ENCODE data around the gene PARD3B.

The PARD3B gene

DNA sequence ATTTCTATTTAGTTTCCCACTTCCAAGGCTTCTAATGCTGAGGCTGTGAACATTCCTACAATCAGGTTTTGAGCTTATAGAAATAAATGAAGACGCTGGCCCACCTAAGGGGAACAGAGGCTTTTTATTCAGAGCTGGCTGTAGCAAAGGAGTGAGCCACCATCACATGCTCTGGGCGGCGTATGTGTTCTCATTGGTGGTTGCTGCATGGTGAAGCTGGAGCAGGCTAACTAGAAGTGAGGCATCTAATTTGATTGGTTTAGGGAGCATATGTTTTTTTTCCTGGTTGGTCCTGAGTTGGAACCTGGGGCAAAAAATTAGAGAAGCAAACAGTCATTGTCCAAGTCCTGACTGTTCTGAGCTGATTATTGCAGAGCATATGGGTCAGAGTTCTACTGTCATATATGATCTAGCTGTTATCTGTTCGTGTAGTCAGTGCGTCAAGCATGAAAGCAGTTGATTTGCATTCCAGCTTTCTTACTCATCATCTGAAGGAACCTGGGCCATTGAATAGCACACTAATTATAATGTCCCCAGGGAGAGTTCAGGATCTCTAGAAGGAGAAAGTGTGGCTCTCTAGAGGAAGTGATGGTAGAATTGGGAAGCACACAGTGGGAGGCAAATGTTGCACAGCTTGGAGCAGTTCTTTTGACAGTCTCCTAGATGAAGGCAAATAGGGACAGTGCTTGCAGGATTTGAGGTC is 279.6 kb downstream of the PARD3B start:
- DNase-seq (ENCODE audit: low read depth in 1 of 2, low spot score in 1 of 2): no peak

DNA sequence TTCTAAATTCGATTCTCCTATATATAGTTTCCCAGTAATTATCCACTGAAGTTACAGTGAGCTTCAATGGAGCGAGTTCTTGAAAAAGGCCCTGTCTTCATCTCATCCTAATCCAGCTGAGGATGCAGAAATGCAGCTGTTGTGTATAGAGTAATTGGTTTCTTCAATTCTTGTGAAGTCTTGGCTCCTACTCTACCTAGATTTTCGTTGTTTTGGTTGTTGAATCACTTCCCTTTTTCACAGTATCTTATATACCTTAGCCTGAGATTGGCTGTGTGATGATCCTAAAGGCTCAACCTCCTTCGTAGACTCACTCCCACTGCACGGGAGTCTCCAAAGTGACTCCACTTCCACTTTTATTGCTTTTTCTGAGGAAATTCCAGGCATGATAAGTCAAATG is 280.4 kb downstream of the PARD3B start:
- DNase-seq (ENCODE audit: low read depth in 1 of 2, low spot score in 1 of 2): no peak

DNA sequence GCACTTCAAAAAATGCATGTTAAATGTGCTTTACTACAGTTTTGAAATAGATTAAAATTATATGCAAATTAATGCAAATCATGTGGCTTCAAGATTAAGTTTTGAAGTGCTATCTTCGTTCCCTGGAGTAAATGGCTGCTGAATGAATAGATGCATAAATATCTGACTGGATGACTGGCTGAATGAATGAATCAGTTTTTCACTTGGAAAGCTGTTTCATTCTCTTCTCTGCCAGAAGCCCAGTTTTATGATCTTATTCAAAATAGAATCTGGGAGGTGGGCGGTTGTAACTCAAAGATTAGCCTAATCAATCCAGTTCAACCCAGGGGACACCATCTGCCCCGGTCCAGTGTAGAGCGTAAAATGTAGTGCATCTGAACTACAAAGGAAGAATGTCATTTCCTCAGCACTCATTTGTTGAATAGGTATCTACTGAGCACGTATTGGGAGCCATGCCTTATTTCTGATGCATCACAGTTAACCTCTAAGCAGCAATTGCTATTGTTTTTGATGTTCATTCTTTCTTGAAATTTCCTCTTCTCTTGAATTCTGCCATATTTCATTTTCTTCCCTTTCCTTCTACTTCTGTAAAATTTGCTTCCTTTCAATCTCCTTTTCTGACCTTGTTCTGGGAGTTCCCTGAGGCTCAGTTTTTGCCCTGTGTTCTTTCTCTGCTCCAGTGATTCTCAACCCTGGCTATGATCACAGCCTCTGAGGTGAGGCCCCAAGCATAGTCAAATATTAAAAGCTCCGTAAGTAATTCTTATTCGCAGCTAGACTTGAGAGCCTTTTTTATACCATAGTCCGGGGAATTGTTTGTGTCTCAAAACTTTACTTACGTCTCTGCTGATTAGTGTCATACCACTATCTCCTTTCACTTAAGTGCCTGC is 282.7 kb downstream of the PARD3B start:
- DNase-seq (ENCODE audit: low read depth in 1 of 2, low spot score in 1 of 2): no peak

DNA sequence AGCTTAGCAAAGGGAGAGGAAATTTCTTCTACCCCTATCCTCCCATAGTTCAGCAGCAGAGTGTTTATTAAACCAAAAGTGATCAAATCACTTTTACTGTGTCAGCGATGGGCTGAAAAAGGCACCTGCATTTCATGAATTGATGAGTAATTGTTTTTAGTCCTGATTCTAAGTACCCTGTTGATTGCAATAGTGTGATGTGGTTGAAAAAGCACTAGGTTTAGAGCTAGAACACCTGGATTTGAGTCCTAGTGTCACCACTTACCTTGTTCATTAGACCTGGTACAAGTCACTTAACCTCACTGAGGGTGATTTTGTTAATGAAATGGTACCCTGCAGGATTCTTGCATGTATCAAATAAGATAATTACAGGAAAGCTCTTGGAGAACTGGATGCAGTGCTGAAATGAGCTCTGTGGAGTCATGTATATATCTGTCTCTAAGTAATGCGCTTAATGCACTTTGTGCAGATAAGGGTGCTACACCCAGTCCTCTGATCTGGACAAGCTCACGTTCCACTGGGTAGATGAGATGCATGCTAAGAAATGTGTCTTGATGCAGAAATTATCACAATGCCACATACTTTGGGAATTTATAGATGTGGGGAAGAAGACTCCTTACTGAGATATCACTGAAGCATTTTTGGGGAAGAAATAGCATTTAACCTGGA is 289.6 kb downstream of the PARD3B start:
- no peak for DNase-seq (ENCODE audit: low read depth in 1 of 2, low spot score in 1 of 2)

DNA sequence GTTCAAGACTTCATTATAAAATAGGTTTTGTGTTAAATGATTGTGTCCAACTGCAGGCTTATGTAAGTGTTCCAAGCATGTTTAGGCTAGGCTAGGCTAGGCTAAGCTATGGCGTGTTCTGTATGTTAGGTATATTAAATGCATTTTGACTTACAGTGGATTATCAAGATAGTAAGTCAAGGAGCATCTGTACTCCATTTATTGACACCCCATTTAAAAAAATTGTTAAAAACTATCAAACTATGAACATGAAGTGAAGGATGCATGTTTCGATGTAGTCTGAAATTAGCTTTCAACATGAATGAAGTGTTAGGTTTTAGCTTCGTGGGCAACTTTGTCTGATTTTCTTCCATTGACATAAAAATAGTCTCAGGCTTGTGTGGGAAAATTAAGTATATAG is 290.5 kb downstream of the PARD3B start:
- no peak for DNase-seq (ENCODE audit: low read depth in 1 of 2, low spot score in 1 of 2)

DNA sequence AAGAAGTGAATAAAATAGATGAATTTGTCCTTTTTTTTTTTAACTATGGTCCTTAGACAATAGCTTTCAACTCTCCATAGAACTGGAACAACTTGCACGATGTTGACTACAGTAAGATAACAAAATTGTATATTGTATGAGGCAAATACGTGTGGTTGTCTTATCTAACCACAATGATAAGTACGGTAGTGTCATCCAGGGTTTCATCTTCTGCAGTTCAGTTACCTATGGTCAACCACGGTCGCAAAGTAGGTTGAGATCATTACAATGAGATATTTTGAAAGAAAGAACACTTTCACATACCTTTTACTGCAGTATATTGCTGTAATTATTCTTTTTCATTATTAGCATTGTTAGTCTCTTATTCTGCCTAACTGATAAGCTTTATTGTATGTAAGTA is 295.2 kb downstream of the PARD3B start:
- DNase-seq (ENCODE audit: low read depth in 1 of 2, low spot score in 1 of 2): no peak

DNA sequence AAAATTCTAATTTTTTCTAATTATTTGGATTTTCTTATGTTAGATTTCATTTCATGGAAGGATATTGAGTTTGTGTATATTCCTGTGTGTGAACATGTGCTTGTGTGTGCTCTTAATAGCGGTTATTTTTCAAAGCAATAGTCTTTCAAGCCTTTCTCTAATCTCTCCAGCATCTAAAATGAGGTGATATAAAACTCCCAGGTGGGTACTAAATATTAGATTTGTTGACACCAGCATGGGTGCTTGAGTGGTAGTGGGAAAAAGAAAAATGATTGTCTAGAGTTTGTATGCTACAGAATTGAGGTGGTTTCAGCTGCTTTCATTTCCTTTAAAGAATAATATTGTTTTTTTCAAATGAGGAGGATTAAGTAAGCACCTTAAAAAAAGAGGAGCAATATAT is 296.8 kb downstream of the PARD3B start:
- no peak for DNase-seq (ENCODE audit: low read depth in 1 of 2, low spot score in 1 of 2)

DNA sequence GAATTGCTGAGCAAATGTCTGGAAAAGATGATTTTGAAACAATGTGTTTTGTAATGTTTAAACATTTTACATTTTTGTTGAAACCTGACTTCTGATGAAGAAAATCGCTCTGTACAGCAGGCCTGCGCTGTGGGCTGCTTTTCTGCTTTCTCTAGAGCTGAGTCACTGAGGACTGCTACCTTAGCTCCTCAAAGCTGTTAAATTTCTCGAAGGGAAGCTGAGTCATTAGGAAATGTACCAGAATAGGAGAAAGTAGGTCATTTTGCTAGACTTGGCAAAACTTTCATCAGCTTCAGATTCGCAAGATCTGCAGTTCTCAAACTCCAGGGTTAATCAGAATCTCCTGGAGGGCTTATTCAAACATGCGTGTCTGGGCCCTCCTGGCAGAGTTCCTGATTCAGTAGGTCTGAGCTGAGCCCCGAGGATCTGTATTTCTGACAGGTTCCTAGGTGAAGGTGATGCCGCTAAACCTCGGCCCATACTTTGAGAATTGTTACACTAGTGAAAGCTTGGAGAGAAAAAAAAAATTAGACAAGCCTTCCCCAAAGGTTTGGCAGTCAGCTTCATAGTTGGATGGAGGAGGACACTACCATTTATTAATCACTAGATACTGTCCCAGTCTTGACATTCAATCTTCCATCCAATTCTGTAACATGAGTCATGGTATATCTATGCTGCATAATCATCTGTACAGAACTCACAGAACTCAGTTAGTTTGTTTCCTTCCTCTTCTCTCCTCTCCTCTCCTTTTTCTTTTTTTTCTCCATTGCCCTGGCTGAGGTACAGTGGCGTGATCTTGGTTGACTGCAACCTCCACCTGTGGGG is 297.6 kb downstream of the PARD3B start:
- DNase-seq (ENCODE audit: low read depth in 1 of 2, low spot score in 1 of 2): no peak

DNA sequence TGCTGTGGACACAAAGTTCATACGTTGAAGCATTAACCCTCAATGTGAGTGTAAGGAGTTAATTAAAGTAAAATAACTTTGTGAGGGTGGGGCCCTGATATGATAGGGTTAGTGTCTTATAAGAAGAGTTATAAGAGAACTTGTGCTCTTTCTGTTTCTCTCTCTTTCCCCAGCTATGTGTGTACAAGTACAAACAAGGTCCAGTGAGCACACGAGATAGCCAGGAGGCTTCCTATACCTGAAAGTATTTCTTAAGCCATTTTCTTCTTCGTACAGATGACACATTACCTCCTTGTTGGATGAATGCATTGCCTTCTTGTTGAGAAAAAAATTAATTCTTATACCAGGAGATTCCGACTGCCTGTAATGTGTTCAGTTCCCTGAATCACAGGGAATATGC is 301.2 kb downstream of the PARD3B start:
- no peak for DNase-seq (ENCODE audit: low read depth in 1 of 2, low spot score in 1 of 2)

DNA sequence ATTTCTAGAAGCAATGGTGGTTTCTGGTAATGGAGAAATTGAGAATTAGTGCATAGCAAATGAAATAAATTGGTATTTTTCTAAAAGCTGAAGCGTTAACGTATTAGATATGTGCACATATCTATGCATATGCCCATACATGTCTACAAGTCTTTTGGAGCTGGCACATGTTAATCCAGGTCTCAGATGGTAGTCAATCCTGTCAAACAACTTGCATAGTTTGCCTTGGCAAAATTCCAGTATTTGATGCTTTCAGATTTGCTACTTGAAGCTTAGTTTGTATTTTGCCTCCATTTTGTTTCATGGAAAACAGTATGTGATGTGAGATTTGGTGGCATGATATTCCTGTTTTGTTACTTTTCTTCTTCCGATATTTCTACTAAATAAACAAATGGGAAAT is 304.6 kb downstream of the PARD3B start:
- no peak for DNase-seq (ENCODE audit: low read depth in 1 of 2, low spot score in 1 of 2)

DNA sequence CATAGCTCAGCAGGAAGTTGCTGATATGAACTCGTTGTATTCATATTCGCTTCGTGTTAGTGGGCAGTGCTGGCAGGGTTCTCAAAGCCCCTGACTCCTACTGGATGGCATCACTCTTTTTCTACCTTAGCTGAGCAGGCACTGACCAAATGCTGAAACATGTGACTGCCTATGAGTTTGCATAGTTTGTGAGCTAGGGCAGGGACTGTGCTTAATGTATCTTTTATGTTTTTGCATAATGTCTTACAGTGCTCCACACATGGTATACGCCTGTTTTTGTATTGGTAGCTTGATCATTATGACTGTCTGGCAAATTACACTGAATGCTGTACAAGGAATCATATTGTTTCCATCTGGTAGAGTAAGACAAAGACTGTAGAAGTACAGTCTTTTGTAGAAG is 305.3 kb downstream of the PARD3B start:
- DNase-seq (ENCODE audit: low read depth in 1 of 2, low spot score in 1 of 2): no peak

DNA sequence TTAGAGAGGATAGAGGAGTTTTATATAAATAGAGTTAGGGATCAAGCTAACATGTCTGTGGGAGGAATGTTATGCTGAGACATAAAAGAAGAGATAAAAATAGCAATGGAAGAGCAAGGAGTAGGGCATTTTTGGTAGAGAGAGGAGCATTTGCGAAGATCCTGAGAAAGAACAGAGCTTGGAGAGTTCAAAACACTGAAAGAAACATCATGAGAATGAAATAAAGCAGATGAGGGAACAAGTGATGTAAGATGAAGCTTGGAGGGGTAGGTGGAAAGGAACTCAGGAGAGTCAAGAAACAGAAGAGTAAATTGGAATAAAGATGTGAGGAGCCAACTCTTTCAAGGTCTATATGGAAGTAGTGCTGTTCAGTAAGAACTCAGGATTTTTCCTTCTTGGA is 308.6 kb downstream of the PARD3B start:
- DNase-seq (ENCODE audit: low read depth in 1 of 2, low spot score in 1 of 2): no peak

DNA sequence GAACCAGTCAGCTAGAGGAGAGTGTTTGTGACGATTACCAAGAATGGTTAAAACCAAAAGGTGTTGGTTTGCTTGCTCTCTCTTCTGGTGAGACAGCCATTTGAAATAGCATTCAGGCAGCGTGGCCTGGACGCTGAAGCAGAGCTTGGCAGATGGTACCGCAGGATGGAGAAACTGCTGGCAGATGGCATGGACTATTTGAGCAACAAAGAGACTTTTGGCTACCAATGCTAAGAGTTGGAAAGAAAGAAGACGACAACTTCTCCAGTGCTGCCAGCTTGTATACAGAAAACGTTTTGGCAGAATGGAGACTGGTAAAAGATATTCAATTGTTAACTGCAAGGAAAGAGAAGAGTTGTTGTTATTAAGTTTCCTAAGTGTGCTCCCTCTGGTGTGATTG is 315.0 kb downstream of the PARD3B start:
- DNase-seq (ENCODE audit: low read depth in 1 of 2, low spot score in 1 of 2): no peak

DNA sequence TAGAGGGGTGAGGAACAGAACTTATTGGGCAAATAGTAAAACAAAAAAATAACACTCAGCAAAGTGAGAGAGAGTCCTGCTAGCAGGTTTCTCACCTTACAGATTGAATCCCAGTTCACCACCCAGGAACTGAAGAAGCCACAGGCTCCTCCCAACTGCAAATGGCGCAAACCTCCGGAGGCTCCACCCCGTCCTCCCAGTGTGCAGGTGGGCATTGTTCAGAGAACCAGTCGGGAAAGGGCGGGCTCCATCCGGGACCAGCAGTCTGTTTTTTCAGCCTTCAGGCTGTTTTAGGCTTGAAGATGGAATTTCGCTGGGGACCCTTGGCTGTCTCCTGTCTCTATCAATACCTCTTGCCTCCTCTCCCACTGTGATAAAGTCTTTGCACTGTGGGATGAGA is 317.5 kb downstream of the PARD3B start:
- no peak for DNase-seq (ENCODE audit: low read depth in 1 of 2, low spot score in 1 of 2)

DNA sequence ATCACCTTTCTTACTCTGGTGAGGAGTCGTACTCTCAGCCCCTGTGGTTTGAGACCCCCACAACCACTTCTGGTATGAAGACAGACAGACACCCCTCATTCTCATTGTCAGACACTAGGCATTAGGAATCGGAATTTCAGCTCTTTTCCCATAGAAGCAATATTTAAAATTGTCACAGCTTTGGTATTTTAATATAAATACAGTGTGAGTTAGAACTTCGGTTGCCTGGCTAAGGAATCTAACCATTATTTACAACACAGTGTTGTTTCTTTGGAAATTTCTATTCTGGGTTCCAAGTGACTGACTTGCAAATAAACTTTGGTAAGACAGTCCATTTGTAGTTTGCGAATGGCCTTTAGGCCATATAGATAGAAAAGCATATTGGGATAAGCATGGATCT is 318.1 kb downstream of the PARD3B start:
- DNase-seq (ENCODE audit: low read depth in 1 of 2, low spot score in 1 of 2): no peak

DNA sequence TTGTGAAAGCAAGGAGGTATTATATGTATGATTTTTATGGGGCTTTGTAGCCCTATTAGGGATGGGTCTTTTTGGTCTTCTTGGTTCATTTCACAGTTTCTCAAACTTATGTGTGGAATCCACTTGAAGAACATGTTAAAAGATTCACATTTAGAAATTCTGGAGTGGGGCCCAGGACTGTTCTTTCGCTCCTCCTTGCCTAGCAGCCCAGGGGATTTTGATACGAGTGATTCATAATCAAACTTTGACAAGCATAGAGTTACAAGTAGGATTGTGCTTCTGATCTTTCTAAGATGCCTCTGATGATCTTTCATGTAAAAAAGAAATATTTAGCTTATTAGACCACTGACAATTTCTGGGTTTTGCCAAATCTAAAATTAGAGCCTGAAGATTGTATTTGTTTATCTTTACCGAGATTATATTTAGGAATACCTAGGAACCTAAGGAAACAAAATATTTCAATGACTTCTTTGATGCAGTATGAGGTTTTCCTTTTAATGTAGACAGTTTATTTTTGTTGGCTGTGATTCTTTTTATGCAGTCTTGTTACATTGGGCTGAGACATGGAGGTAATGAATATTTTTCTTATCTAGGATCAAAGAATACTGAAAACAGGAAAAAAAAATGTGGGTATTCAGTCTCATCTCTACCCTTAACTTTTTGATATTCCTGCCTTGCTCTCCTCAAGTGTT is 324.0 kb downstream of the PARD3B start:
- DNase-seq (ENCODE audit: low read depth in 1 of 2, low spot score in 1 of 2): no peak

DNA sequence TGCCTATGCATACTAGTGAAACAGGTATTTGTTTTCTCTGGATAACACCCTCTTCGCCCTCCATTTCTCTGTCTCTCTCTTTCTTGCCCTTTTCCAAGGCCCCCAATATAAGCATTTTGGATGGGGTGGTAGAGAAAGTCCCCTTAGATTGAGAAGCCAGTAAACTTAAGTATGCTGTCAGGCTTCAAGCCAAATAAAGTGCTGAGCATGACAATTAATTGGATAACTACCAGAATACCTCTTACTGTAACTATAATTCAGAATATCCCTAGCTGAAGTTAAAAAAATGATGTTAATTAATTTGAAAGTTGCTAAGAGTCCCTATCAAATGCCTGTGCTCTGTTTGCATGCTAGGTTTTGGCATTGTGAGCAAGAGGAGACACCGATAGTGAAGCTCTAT is 324.8 kb downstream of the PARD3B start:
- no peak for DNase-seq (ENCODE audit: low read depth in 1 of 2, low spot score in 1 of 2)

DNA sequence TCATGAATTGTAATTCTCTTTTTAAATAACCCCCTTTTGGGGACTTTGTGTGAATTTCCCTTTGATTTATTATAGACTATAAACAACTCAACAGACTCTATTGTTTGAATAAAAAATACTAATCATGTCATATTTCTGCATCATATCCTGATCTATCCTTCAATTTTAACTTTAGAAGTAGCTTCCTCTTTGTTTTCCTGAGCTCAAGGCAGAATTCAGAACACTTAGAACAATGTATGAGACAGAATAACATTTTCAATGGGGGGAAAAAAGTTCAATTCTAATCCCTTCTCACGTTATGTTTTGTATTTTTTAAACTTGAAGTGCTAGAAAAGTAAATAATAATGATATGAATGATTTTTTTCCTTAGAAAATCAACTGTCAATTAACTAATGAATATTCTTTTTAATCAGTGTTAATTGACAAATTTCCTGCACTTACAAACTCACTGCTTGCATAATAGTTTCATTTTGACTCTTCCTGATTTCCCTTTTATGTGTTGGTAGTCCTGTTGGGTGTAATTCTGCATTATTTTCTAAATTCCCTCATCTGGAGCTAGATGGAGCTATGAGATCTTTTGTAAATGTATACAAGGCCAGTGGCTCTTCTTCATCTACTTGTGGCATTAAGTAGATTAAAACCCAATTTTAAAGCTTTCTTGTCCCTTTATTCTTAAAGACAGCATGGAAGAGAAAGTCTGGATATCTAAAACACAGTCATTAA is 326.1 kb downstream of the PARD3B start:
- DNase-seq (ENCODE audit: low read depth in 1 of 2, low spot score in 1 of 2): no peak

DNA sequence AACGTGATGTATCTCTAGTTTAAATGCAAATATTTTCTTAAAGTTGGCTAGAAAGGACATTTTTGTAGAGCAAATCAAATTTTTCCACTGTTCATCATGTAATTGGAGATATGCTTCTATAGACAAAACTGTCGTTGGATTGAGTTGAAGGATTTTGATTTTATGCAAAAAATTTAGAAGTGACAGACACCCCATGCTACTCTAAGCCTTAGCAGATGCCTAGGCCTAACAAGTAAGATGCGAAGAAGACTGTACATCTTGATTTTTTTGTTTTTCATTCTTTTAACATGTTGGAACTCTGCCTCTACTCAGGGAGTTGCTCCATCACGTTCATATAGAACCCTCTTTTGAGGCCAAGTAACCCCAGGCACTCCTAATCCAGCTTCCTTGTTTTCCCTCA is 331.0 kb downstream of the PARD3B start:
- DNase-seq (ENCODE audit: low read depth in 1 of 2, low spot score in 1 of 2): no peak

DNA sequence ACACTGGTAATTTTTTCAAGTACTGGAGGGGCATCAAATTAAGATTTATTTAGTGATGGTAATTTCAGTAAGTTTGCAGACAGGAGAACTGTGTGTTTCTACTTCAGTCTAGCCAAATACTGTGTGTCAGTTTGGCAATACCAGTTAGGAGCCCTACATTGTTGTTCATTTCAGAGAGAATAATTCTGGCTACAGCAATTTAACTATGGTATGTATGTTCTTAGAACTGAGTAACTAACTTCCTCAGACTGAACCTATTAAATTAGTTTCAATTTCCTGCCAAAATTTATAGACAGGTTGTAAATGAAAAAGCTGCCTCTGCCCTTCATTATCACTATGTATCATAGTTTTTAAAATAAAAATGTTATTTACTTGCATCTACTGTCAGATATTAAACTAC is 332.4 kb downstream of the PARD3B start:
- no peak for DNase-seq (ENCODE audit: low read depth in 1 of 2, low spot score in 1 of 2)

All from stimulated activated CD4-positive, alpha-beta T cell treated with anti-CD3 and anti-CD28 coated beads, Interleukin-15, amount 100 ng/mL, for 1 hour (primary cell).